Iris pigment epithelial cell (primary cell): Measurements from ENCODE around the gene IL17RA.

Source experiments
- DNase-seq: peaks from one replicate; pipeline ENCODE4 v3.0.0-alpha.2; 2011; ENCODE audit warnings: low read depth

The IL17RA gene

GRCh38 chr22:17083811-17084441 is 874 bp upstream of the IL17RA start:
- no peak for DNase-seq

- peak; percentile 24 for DNase-seq
Measured at GRCh38 chr22:17085277-17086181, 729 bp downstream of the IL17RA start.

- DNase-seq, result no peak
Measured at GRCh38 chr22:17086296-17086695, 1.5 kb downstream of the IL17RA start.

- DNase-seq, result no peak
Measured at GRCh38 chr22:17086788-17087497, 2.1 kb downstream of the IL17RA start.

- peak; percentile 73 for DNase-seq
Measured at GRCh38 chr22:17087498-17088131, 2.8 kb downstream of the IL17RA start.

- DNase-seq, result no peak
Measured at GRCh38 chr22:17090550-17090949, 5.8 kb downstream of the IL17RA start.

GRCh38 chr22:17091851-17092250 is 7.1 kb downstream of the IL17RA start:
- DNase-seq, result no peak

- no peak for DNase-seq
Measured at GRCh38 chr22:17093081-17093480, 8.3 kb downstream of the IL17RA start.

GRCh38 chr22:17095538-17095937 is 10.7 kb downstream of the IL17RA start:
- DNase-seq, result no peak

GRCh38 chr22:17096071-17096470 is 11.3 kb downstream of the IL17RA start:
- no peak for DNase-seq

GRCh38 chr22:17097062-17097461 is 12.3 kb downstream of the IL17RA start:
- no peak for DNase-seq

GRCh38 chr22:17097701-17098100 is 12.9 kb downstream of the IL17RA start:
- DNase-seq, result no peak

- DNase-seq, result peak; percentile 40
Measured at GRCh38 chr22:17098379-17098819, 13.6 kb downstream of the IL17RA start.

- DNase-seq, result no peak
Measured at GRCh38 chr22:17100621-17101020, 15.8 kb downstream of the IL17RA start.

GRCh38 chr22:17101475-17102296 is 16.9 kb downstream of the IL17RA start:
- no peak for DNase-seq

GRCh38 chr22:17102297-17102667 is 17.5 kb downstream of the IL17RA start:
- DNase-seq, result no peak

GRCh38 chr22:17103351-17103750 is 18.6 kb downstream of the IL17RA start:
- DNase-seq, result no peak

GRCh38 chr22:17104336-17104935 is 19.6 kb downstream of the IL17RA start:
- no peak for DNase-seq

GRCh38 chr22:17105143-17106129 is 20.6 kb downstream of the IL17RA start:
- DNase-seq, result no peak
